Measurements from ENCODE around the gene PSME3.

PSME3 gene

DNA sequence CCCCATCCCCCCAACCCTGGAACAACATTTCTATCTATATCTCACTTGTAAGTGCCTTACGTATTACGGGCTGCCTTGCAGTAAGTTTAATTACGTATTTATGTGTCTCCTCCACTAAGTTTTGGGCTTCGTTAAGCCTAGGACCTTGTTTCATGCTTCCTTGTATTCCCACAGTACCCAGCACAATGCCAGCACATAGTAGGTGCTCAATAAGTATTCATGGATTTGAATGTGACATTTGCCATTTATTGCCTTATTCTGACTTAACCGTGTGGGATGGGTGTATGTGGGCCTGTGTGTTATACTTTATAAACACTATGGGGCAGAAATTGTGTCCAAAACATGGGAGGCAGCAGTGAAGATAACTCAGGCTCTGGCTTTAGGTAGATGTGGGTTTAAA lies 40.7 kb upstream of the PSME3 start:
- H3K4me3 ChIP-seq (ENCODE audit: low read depth, low read length) = no peak overlapping the region
- TF ChIP-seq MAX (IDR thresholded peaks at IDR 0.05; ENCODE audit: low read depth, low read length) = no peak
- no peak for TF ChIP-seq POLR2A (IDR thresholded peaks at IDR 0.05; ENCODE audit: extremely low read depth, insufficient read length)
- no peak for TF ChIP-seq MYC (IDR thresholded peaks at IDR 0.05; ENCODE audit: low read depth, low read length)
- no peak for TF ChIP-seq CTCF (IDR thresholded peaks at IDR 0.05; ENCODE audit: low read depth, low read length)
- DNase-seq (ENCODE audit: low read depth) = no peak

GRCh38 chr17:42795061-42795460 lies 38.1 kb upstream of the PSME3 start:
- DNase-seq (ENCODE audit: low read depth) = no peak
- TF ChIP-seq POLR2A (IDR thresholded peaks at IDR 0.05; ENCODE audit: extremely low read depth, insufficient read length) = no peak
- H3K4me3 ChIP-seq (ENCODE audit: low read depth, low read length) = no peak overlapping the region

GRCh38 chr17:42795465-42795864 lies 37.7 kb upstream of the PSME3 start:
- TF ChIP-seq CTCF (IDR thresholded peaks at IDR 0.05; ENCODE audit: low read depth, low read length) (no peak), MYC (IDR thresholded peaks at IDR 0.05; ENCODE audit: low read depth, low read length) (no peak), MAX (IDR thresholded peaks at IDR 0.05; ENCODE audit: low read depth, low read length) (no peak), POLR2A (IDR thresholded peaks at IDR 0.05; ENCODE audit: extremely low read depth, insufficient read length) (no peak)
- H3K4me3 ChIP-seq (ENCODE audit: low read depth, low read length) = no peak overlapping the region

GRCh38 chr17:42796066-42796758 lies 37.0 kb upstream of the PSME3 start:
- TF ChIP-seq MAX (IDR thresholded peaks at IDR 0.05; ENCODE audit: low read depth, low read length) (no peak), POLR2A (IDR thresholded peaks at IDR 0.05; ENCODE audit: extremely low read depth, insufficient read length) (no peak), MYC (IDR thresholded peaks at IDR 0.05; ENCODE audit: low read depth, low read length) (no peak), CTCF (IDR thresholded peaks at IDR 0.05; ENCODE audit: low read depth, low read length) (no peak)
- H3K4me3 ChIP-seq (ENCODE audit: low read depth, low read length) = no peak overlapping the region
- DNase-seq (ENCODE audit: low read depth) = no peak

More at GRCh38 chr17:42795465-42795864, 37.7 kb upstream of the PSME3 start:
- no peak for DNase-seq (ENCODE audit: low read depth)

GRCh38 chr17:42797067-42798007 lies 35.9 kb upstream of the PSME3 start:
- TF ChIP-seq MYC (IDR thresholded peaks at IDR 0.05; ENCODE audit: low read depth, low read length) = no peak
- TF ChIP-seq MAX (IDR thresholded peaks at IDR 0.05; ENCODE audit: low read depth, low read length) = no peak
- TF ChIP-seq POLR2A (IDR thresholded peaks at IDR 0.05; ENCODE audit: extremely low read depth, insufficient read length) = no peak
- no peak for TF ChIP-seq CTCF (IDR thresholded peaks at IDR 0.05; ENCODE audit: low read depth, low read length)
- DNase-seq (ENCODE audit: low read depth) = no peak
- H3K4me3 ChIP-seq (ENCODE audit: low read depth, low read length) = peak overlapping the region; percentile 86

DNA sequence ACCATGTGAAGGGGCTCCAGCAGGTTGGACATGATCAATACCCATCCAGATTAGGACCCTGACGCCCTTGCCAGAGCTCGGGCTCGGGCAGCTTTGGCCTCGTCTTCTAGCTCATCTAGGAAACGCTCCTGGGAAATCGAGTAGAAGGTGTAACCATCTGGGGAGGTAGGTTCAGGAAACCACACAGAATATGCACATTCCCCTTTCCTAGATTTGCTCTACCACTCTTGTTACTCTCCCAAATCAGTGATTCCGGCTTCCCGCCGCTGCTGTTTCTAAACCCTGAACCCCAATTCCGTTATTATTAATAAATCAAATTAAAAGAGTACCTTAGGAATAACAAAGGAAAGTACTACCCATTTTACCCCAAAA lies 35.2 kb upstream of the PSME3 start:
- TF ChIP-seq POLR2A (IDR thresholded peaks at IDR 0.05; ENCODE audit: extremely low read depth, insufficient read length) = no peak
- TF ChIP-seq MAX (IDR thresholded peaks at IDR 0.05; ENCODE audit: low read depth, low read length) = no peak
- no peak for TF ChIP-seq MYC (IDR thresholded peaks at IDR 0.05; ENCODE audit: low read depth, low read length)
- no peak for TF ChIP-seq CTCF (IDR thresholded peaks at IDR 0.05; ENCODE audit: low read depth, low read length)
- peak overlapping the region; percentile 86 for H3K4me3 ChIP-seq (ENCODE audit: low read depth, low read length)
- DNase-seq (ENCODE audit: low read depth) = no peak
